ENCODE measurements around the gene BCORL1.

The BCORL1 gene, protein sequence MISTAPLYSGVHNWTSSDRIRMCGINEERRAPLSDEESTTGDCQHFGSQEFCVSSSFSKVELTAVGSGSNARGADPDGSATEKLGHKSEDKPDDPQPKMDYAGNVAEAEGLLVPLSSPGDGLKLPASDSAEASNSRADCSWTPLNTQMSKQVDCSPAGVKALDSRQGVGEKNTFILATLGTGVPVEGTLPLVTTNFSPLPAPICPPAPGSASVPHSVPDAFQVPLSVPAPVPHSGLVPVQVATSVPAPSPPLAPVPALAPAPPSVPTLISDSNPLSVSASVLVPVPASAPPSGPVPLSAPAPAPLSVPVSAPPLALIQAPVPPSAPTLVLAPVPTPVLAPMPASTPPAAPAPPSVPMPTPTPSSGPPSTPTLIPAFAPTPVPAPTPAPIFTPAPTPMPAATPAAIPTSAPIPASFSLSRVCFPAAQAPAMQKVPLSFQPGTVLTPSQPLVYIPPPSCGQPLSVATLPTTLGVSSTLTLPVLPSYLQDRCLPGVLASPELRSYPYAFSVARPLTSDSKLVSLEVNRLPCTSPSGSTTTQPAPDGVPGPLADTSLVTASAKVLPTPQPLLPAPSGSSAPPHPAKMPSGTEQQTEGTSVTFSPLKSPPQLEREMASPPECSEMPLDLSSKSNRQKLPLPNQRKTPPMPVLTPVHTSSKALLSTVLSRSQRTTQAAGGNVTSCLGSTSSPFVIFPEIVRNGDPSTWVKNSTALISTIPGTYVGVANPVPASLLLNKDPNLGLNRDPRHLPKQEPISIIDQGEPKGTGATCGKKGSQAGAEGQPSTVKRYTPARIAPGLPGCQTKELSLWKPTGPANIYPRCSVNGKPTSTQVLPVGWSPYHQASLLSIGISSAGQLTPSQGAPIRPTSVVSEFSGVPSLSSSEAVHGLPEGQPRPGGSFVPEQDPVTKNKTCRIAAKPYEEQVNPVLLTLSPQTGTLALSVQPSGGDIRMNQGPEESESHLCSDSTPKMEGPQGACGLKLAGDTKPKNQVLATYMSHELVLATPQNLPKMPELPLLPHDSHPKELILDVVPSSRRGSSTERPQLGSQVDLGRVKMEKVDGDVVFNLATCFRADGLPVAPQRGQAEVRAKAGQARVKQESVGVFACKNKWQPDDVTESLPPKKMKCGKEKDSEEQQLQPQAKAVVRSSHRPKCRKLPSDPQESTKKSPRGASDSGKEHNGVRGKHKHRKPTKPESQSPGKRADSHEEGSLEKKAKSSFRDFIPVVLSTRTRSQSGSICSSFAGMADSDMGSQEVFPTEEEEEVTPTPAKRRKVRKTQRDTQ (N-terminal part only)

DNA sequence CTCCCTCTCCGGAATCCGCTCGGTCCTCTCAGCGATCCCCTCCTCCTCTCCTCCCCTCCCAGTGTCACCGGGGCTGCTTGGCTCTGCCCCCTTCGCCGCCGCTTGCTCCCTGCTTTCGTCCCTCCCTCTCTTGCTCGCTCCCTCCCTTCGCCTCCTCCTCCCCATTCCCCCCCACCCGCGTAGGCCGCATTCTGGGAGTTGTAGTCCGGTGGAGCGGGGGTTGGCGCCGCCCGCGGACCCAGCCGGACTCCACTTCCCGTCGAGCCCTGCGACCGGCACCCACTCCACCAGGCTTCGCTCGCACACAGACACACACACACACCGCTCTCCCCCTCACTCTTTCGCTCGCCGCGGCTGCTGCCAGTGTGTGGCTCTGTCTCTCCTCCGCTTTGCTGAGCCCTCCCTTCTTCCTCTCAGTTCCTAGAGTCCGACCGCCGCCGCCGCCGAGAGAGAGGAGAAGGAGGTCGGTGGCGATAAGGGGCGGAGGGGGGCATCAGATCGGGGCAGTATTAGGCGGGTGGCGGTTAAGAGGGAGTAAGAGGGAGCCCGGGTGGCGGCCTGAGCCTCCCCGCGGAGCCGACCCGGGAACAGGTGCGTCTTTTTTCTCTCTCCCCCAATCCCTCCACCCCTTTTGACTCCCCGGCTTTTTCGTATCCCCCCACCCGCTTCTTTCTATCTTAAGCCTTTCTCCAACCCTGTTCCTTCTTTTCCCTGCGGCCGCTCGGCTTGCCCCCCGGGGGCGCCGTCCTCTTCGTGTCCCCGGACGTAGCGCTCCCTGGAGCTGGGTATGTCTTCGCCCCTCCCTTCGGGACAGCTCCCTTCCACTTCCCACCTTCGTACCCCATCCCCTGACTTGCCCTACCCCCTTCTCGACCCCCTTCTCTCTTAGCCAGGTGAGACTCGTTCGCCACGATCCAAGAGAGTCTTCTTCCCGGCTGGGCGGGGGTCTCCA lies at the start of gene BCORL1:
Gene BCORL1, plus strand, starts transcription at position 336 of the 952 bp plus-strand sequence. CDS start 22,597 bp downstream, outside the sequence.
- peak; percentile 85 for DNase-seq

- DNase-seq = no peak
Measured at GRCh38 chrX:129932821-129933321, 49.6 kb upstream of the BCORL1 start.

- no peak for DNase-seq
Measured at GRCh38 chrX:129933700-129934099, 48.7 kb upstream of the BCORL1 start.

- no peak for DNase-seq
Measured at GRCh38 chrX:129934461-129934860, 48.0 kb upstream of the BCORL1 start.

DNA sequence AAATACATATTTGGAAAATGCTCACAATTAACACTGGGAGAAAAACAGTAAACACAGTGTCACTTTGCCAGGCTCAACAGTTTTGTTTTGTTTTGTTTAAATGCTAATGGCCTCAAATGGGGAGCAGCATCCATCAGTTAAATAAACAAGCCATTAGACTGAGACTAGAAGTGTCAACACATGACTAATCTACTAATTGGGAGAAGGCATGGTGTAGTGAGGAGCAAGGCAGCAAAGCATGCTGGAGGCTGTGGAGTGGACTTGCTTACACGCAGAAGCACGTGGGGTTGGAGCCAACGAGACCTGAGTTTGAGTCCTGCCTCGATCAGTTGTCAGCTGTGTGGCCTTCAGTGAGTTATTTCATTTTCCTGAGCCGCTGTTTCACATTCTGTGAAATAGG lies 47.5 kb upstream of the BCORL1 start:
- no peak for DNase-seq

DNA sequence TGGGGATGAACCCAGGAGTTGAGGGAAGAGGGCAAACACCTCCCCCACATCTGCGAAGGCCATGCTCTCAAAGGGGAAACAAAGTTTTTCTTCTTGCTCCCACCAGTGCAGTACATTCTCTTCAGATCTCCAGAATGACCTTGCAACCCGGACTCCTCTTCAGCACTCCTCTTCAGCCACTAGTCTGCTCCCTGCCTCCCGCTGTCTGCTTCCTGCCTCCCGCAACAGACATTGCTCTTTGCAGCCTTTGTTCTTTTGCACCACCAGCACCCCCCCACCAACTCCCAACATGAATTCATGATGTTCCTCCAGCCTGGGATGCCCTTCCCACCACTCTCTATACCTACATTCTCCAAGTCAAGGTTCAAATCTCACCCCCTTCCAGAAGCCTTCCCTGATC lies 44.4 kb upstream of the BCORL1 start:
- no peak for DNase-seq

- DNase-seq = no peak
Measured at GRCh38 chrX:129939986-129940385, 42.4 kb upstream of the BCORL1 start.

- DNase-seq = no peak
Measured at GRCh38 chrX:129940721-129941120, 41.7 kb upstream of the BCORL1 start.

GRCh38 chrX:129945131-129945530 lies 37.3 kb upstream of the BCORL1 start:
- no peak for DNase-seq

DNA sequence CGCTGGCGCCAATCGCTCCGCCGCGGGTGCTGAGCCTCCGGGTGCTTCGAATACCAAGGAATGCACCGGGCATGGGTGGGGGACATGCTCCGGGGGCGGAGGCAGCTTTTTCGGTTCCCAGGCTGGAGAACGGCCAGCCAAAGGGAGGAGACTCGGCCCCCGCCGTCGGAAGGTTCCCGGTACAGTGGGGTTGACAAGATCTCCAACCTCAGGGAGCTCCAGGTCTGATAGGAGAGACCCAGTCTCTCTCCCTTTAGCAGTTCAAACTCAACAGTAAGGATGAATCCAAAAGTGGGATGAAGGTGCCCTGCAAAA lies 29.1 kb upstream of the BCORL1 start:
- DNase-seq = no peak

DNA sequence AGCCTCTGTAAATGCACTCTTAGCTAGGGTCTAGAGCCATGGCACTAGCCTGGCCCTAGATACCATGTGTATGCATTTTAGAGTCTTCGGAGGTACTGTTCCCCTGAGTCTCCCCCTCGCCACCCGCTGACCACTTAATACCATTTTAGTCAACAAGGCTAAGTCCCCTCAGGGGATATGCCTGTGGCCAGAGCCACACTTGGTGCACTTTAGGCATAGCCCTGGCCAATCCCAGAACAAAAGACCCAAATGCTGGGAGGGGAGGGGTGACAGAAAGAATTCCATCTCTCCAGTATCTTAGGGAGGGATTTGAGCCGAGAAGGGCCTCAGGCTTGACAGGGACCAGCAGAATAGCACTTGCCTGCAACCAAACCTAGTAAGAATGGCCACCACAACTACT lies 28.6 kb upstream of the BCORL1 start:
- DNase-seq = no peak

GRCh38 chrX:129954804-129955203 lies 27.6 kb upstream of the BCORL1 start:
- no peak for DNase-seq

DNA sequence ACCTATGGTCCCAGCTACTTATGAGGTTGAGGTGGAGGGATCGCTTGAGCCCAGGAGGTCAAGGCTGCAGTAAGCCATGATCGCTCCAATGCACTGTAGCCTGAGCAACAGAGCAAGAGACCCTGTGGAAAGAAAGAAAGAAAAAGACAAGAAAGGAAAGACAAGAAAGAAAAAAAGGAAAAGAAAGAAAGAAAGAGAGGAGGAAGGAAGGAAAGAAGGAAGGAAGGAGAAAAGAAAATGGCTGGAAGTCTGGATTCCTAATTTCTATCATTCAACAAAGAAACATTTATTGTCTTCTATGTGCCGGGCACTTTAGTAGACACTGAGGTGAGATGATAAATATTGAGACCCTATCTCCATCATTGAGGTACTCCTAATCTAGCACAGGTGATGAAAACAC lies 26.8 kb upstream of the BCORL1 start:
- DNase-seq = no peak

DNA sequence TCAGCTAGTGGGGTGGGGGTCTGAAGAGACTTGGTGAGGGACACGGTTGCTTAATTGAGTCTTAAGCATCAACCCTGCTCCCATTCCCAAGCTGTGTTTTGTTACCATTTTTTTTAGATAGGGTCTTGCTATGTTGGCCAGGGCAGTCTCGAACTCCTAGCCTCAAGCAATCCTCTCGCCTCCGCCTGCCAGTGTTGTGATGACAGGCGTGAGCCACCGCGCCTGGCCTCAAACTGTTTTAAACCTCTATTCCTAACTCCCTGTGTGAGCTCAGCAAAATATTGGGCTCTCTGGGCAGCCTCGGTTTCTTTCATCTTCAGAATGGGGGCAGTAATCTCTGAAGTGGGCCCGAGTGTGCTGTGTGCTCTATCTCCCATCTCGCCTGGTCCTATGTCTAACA lies 26.3 kb upstream of the BCORL1 start:
- no peak for DNase-seq

DNA sequence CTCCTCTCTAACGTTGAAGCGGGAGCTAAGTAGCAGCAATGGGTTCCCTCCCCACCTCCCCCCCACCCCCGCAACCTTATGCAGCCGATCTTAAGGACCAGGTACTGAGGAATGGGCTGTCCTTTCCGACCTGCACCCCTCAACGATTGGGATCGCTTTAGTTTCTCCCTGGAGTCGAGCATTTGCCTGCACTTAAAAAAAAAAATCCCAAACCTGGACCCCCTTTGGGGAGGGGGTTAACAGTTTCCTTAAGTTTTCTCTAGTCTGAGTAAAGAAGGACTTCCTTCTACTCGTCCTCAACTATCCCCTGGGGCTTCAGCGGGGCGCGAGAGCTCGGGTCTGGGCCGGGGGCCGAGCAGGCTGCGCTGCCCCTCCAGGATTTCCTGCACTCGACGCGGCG lies 25.7 kb upstream of the BCORL1 start:
- no peak for DNase-seq

DNA sequence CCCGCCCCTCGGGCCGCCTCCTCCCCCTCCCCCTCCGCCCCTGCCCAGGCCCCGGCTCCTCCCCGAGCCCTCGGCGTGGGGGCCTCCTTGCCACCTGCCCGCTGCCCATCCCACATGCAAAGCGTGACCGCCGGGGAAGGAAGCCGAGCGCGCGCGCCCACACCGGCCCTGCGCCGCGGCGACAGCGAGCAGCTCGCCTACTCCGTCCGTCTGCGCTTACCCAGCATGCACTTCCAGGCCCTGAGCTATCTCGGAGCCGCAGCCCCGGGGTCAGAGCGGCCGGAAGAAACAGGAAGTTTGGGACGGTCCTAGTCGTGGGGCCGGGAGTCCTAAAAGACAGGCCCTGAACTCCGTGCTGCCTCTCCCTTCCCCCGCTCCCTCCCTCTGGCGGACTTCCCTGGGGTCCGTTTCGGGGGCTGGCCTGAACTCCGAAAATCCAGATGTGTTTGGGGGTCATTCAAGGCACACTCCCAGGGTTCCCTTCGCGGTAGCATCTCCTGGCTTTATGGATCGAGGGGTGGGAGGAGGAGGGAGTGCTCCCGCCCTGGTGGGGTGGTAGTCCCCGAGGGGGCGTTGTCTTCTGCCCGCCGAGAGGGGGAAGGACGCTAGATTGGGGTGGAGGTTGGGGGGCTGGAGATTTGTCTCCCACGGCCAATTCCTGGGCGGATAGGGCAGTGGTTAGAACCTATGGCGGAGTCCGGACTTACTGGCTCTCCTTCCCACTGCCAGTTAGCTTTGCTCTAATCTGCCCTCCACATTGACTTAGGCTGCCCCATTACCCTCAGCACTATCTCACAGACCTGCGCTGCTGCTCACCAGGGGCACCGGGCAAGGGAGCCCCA lies 25.0 kb upstream of the BCORL1 start:
- peak; percentile 63 for DNase-seq

GRCh38 chrX:129958083-129958465 lies 24.4 kb upstream of the BCORL1 start:
- DNase-seq = no peak

- no peak for DNase-seq
Measured at GRCh38 chrX:129958814-129959492, 23.5 kb upstream of the BCORL1 start.

- DNase-seq = no peak
Measured at GRCh38 chrX:129959493-129959832, 23.0 kb upstream of the BCORL1 start.
